ENCODE measurements around the gene PNN.
"Not testable (repeated sequence)": the region's sequence is repeated elsewhere in the genome, so short reads cannot be mapped to it uniquely, and the experiment has no call there.

Gene PNN

GRCh38 chr14:39186941-39187525 is 12.0 kb downstream of the PNN start:
- TF ChIP-seq ZNF274 (IDR thresholded peaks at IDR 0.05; ENCODE audit: low read depth, low read length) = no peak

GRCh38 chr14:39203659-39204606 is 28.9 kb downstream of the PNN start:
- TF ChIP-seq ZNF274 (IDR thresholded peaks at IDR 0.05; ENCODE audit: low read depth, low read length) = no peak

More at GRCh38 chr14:39186941-39187525, 12.0 kb downstream of the PNN start:
- no peak overlapping the region for H3K4me3 ChIP-seq (ENCODE audit: low read length)

GRCh38 chr14:39207430-39207829 is 32.4 kb downstream of the PNN start:
- H3K4me3 ChIP-seq (ENCODE audit: low read length) = not testable (repeated sequence)

More at GRCh38 chr14:39203659-39204606, 28.9 kb downstream of the PNN start:
- H3K4me3 ChIP-seq (ENCODE audit: low read length) = no peak overlapping the region

- TF ChIP-seq ZNF274 (IDR thresholded peaks at IDR 0.05; ENCODE audit: low read depth, low read length) = no peak
- no peak overlapping the region for H3K4me3 ChIP-seq (ENCODE audit: low read length)
Observed at GRCh38 chr14:39211109-39211741, 36.2 kb downstream of the PNN start.

- no peak overlapping the region for H3K4me3 ChIP-seq (ENCODE audit: low read length)
- TF ChIP-seq ZNF274 (IDR thresholded peaks at IDR 0.05; ENCODE audit: low read depth, low read length) = no peak
Observed at GRCh38 chr14:39212034-39212433, 37.0 kb downstream of the PNN start.

GRCh38 chr14:39212693-39213092 is 37.6 kb downstream of the PNN start:
- TF ChIP-seq ZNF274 (IDR thresholded peaks at IDR 0.05; ENCODE audit: low read depth, low read length) = no peak

GRCh38 chr14:39217214-39217879 is 42.3 kb downstream of the PNN start:
- TF ChIP-seq ZNF274 (IDR thresholded peaks at IDR 0.05; ENCODE audit: low read depth, low read length) = no peak
- H3K4me3 ChIP-seq (ENCODE audit: low read length) = no peak overlapping the region

More at GRCh38 chr14:39212693-39213092, 37.6 kb downstream of the PNN start:
- H3K4me3 ChIP-seq (ENCODE audit: low read length) = no peak overlapping the region

- no peak for TF ChIP-seq ZNF274 (IDR thresholded peaks at IDR 0.05; ENCODE audit: low read depth, low read length)
- no peak overlapping the region for H3K4me3 ChIP-seq (ENCODE audit: low read length)
Observed at GRCh38 chr14:39218171-39218769, 43.2 kb downstream of the PNN start.

GRCh38 chr14:39219075-39219499 is 44.0 kb downstream of the PNN start:
- no peak for TF ChIP-seq ZNF274 (IDR thresholded peaks at IDR 0.05; ENCODE audit: low read depth, low read length)
- H3K4me3 ChIP-seq (ENCODE audit: low read length) = no peak overlapping the region

- not testable (repeated sequence) for H3K4me3 ChIP-seq (ENCODE audit: low read length)
Observed at GRCh38 chr14:39220473-39220872, 45.4 kb downstream of the PNN start.

- TF ChIP-seq ZNF274 (IDR thresholded peaks at IDR 0.05; ENCODE audit: low read depth, low read length) = no peak
Observed at GRCh38 chr14:39228044-39228443, 53.0 kb downstream of the PNN start.

GRCh38 chr14:39228509-39229221 is 53.6 kb downstream of the PNN start:
- no peak overlapping the region for H3K4me3 ChIP-seq (ENCODE audit: low read length)
- TF ChIP-seq ZNF274 (IDR thresholded peaks at IDR 0.05; ENCODE audit: low read depth, low read length) = no peak

More at GRCh38 chr14:39228044-39228443, 53.0 kb downstream of the PNN start:
- H3K4me3 ChIP-seq (ENCODE audit: low read length) = no peak overlapping the region

GRCh38 chr14:39229222-39229543 is 54.1 kb downstream of the PNN start:
- H3K4me3 ChIP-seq (ENCODE audit: low read length) = no peak overlapping the region
- no peak for TF ChIP-seq ZNF274 (IDR thresholded peaks at IDR 0.05; ENCODE audit: low read depth, low read length)
